WTC11 (cell line): ENCODE data around the gene RRAS. TPM values are rescaled to one million over a fixed set of nuclear protein-coding genes. Genes with fewer than 3 reads are reported as not detected.

Experiments used
- ATAC-seq: fragments of 200-7000 bp; cut with Tn5 transposase; 2 replicates; pipeline ENCODE4 v1.10.0; 2021; ENCODE audit warnings: mild to moderate bottlenecking, moderate library complexity
- CTCF ChIA-PET: fragments of 300-600 bp; sonication (Branson Sonifier 250); formaldehyde crosslinking; loops from one replicate; lab custom pipeline; 2021; ENCODE audit warnings: antibody characterized with exemption; lab: Charles Lee
- POLR2A ChIA-PET: fragments of 350-600 bp; sonication (Branson Sonifier 250); formaldehyde crosslinking; loops from one replicate; lab custom pipeline; 2021; ENCODE audit warnings: antibody characterized with exemption; lab: Charles Lee
- DNase-seq: peaks from one replicate; pipeline ENCODE4 v3.0.0; 2021; ENCODE audit warnings: low spot score
- H3K27ac Mint-ChIP-seq: 2 replicates; pipeline ENCODE4 v1.8.0; 2021; ENCODE audit warnings: mixed read lengths
- H3K27me3 Mint-ChIP-seq: 2 replicates; pipeline ENCODE4 v1.8.0; 2021; ENCODE audit warnings: low read depth, mild to moderate bottlenecking, moderate library complexity, mixed read lengths
- H3K36me3 Mint-ChIP-seq: 2 replicates; pipeline ENCODE4 v1.8.0; 2021; ENCODE audit warnings: mixed read lengths
- H3K4me1 Mint-ChIP-seq: 2 replicates; pipeline ENCODE4 v1.8.0; 2022; ENCODE audit warnings: mixed read lengths
- H3K4me3 Mint-ChIP-seq: 2 replicates; pipeline ENCODE4 v1.8.0; 2021; ENCODE audit warnings: mild to moderate bottlenecking, moderate library complexity, mixed read lengths
- H3K9me3 Mint-ChIP-seq: 2 replicates; pipeline ENCODE4 v1.8.0; 2021; ENCODE audit warnings: mixed read lengths
- CREB1 ChIP-seq: sonication (generic); formaldehyde crosslinking; IDR thresholded peaks from 2 replicates; pipeline ENCODE4 v1.8.0; 2023; ENCODE audit warnings: mild to moderate bottlenecking, missing genetic modification reagents
- FOXP1 ChIP-seq: sonication (generic); formaldehyde crosslinking; IDR thresholded peaks from 2 replicates; pipeline ENCODE4 v1.8.0; 2022; ENCODE audit warnings: missing genetic modification reagents, mild to moderate bottlenecking, moderate library complexity, borderline replicate concordance
- GABPB1 ChIP-seq: sonication (generic); formaldehyde crosslinking; IDR thresholded peaks from 2 replicates; pipeline ENCODE4 v1.8.1; 2023; ENCODE audit warnings: mild to moderate bottlenecking, missing genetic modification reagents
- HMGA2 ChIP-seq: fragments of 250-450 bp; sonication (Bioruptor Pico); IDR thresholded peaks from 2 replicates; pipeline ENCODE4 v1.4.0; 2021; ENCODE audit warnings: mild to moderate bottlenecking, moderate library complexity
- IRF2 ChIP-seq: sonication (generic); formaldehyde crosslinking; IDR thresholded peaks from 2 replicates; pipeline ENCODE4 v1.8.0; 2022; ENCODE audit warnings: low read depth, missing genetic modification reagents, borderline replicate concordance
- JAZF1 ChIP-seq: fragments of 250-450 bp; sonication (Bioruptor Pico); IDR thresholded peaks from 2 replicates; pipeline ENCODE4 v1.9.0; 2021; ENCODE audit warnings: moderate library complexity, mild to moderate bottlenecking, inconsistent platforms
- KAT7 ChIP-seq: sonication (generic); formaldehyde crosslinking; IDR thresholded peaks from 2 replicates; pipeline ENCODE4 v1.8.1; 2023; ENCODE audit warnings: missing genetic modification reagents, mild to moderate bottlenecking, borderline replicate concordance
- MXD4 ChIP-seq: fragments of 250-450 bp; sonication (Bioruptor Pico); IDR thresholded peaks from 2 replicates; pipeline ENCODE4 v1.8.0; 2021; ENCODE audit warnings: mild to moderate bottlenecking, moderate library complexity, borderline replicate concordance
- NFYB ChIP-seq: sonication (generic); formaldehyde crosslinking; conservative IDR thresholded peaks from 2 replicates; pipeline ENCODE4 v1.8.0; 2022; ENCODE audit warnings: low read depth, missing genetic modification reagents
- NR1H2 ChIP-seq: sonication (generic); formaldehyde crosslinking; IDR thresholded peaks from 2 replicates; pipeline ENCODE4 v1.9.0; 2021; ENCODE audit warnings: mild to moderate bottlenecking, moderate library complexity, missing genetic modification reagents
- PRRX2 ChIP-seq: fragments of 250-450 bp; sonication (Bioruptor Pico); IDR thresholded peaks from 2 replicates; pipeline ENCODE4 v1.8.0; 2021; ENCODE audit warnings: mild to moderate bottlenecking
- TP53 ChIP-seq: sonication (generic); formaldehyde crosslinking; IDR thresholded peaks from 2 replicates; pipeline ENCODE4 v1.8.1; 2023; ENCODE audit warnings: mild to moderate bottlenecking, missing genetic modification reagents
- ZNF396 ChIP-seq: fragments of 250-450 bp; sonication (Bioruptor Pico); IDR thresholded peaks from 2 replicates; pipeline ENCODE4 v1.8.0; 2021; ENCODE audit warnings: mild to moderate bottlenecking, moderate library complexity, borderline replicate concordance
- ZNF423 ChIP-seq: fragments of 250-450 bp; sonication (Bioruptor Pico); IDR thresholded peaks from 2 replicates; pipeline ENCODE4 v2.1.2; 2022; ENCODE audit warnings: mild to moderate bottlenecking, moderate library complexity
- total RNA-seq: library from RNA; stranded (reverse); gene quantifications from 3 replicates; pipeline ENCODE4 v1.2.3, GENCODE V29; 2021
- TF ChIP-seq, protein P1 (sequence below): fragments of 250-450 bp; sonication (Bioruptor Pico); IDR thresholded peaks from 2 replicates; pipeline ENCODE4 v2.1.2; 2022; ENCODE audit warnings: mild to moderate bottlenecking, moderate library complexity
- TF ChIP-seq, protein P2 (sequence below): sonication (generic); formaldehyde crosslinking; IDR thresholded peaks from 2 replicates; pipeline ENCODE4 v1.8.1; 2023; ENCODE audit warnings: mild to moderate bottlenecking, missing genetic modification reagents
- TF ChIP-seq, protein P3 (sequence below): sonication (generic); formaldehyde crosslinking; IDR thresholded peaks from 2 replicates; pipeline ENCODE4 v1.8.0; 2022; ENCODE audit warnings: mild to moderate bottlenecking, missing genetic modification reagents
- TF ChIP-seq, protein P4 (sequence below): sonication (generic); formaldehyde crosslinking; IDR thresholded peaks from 2 replicates; pipeline ENCODE4 v1.8.1; 2022; ENCODE audit warnings: missing genetic modification reagents, borderline replicate concordance
- TF ChIP-seq, protein P5 (sequence below): sonication (generic); formaldehyde crosslinking; IDR thresholded peaks from 2 replicates; pipeline ENCODE4 v1.8.0; 2022; ENCODE audit warnings: mild to moderate bottlenecking, missing genetic modification reagents
- TF ChIP-seq, protein P6 (sequence below): sonication (generic); formaldehyde crosslinking; IDR thresholded peaks from 2 replicates; pipeline ENCODE4 v1.8.1; 2023; ENCODE audit warnings: mild to moderate bottlenecking, missing genetic modification reagents, moderate library complexity

Gene RRAS
- total RNA-seq, 1 experiment from 2014 or later, result 11.4 TPM

DNA sequence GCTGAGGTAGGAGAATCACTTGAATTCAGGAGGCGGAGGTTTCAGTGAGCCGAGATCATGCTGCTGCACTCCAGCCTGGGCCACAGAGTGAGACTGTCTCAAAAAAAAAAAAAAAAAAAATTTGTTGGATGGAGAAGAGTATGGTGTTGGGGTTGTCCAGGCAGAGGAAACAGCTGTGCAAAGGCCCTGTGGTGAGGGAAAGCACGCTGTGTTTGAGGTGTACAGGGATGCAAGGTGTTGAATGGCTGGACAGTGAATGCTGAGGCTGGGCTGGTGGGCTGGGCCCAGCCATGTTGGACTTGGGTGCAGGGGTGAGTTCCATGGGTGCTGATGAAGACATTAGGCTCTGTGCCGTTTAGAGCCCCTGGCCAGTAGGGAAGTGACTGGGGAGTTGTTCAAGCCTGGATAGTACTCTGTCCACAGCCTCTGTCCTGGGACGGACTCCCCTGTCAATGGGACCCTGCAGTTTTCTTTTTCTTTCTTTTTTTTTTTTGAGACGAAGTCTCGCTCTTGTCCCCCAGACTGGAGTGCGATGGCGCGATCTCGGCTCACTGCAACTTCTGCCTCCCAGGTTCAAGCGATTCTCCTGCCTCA is 30.3 kb downstream of the RRAS start (continued):
- TF ChIP-seq, protein P1, sequence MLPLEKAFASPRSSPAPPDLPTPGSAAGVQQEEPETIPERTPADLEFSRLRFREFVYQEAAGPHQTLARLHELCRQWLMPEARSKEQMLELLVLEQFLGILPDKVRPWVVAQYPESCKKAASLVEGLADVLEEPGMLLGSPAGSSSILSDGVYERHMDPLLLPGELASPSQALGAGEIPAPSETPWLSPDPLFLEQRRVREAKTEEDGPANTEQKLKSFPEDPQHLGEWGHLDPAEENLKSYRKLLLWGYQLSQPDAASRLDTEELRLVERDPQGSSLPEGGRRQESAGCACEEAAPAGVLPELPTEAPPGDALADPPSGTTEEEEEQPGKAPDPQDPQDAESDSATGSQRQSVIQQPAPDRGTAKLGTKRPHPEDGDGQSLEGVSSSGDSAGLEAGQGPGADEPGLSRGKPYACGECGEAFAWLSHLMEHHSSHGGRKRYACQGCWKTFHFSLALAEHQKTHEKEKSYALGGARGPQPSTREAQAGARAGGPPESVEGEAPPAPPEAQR (CRISPR knock-in tag), result no peak
- no peak for TF ChIP-seq PRRX2 (CRISPR knock-in tag)
- no peak for TF ChIP-seq ZNF423 (CRISPR knock-in tag)
- TF ChIP-seq, protein P2, sequence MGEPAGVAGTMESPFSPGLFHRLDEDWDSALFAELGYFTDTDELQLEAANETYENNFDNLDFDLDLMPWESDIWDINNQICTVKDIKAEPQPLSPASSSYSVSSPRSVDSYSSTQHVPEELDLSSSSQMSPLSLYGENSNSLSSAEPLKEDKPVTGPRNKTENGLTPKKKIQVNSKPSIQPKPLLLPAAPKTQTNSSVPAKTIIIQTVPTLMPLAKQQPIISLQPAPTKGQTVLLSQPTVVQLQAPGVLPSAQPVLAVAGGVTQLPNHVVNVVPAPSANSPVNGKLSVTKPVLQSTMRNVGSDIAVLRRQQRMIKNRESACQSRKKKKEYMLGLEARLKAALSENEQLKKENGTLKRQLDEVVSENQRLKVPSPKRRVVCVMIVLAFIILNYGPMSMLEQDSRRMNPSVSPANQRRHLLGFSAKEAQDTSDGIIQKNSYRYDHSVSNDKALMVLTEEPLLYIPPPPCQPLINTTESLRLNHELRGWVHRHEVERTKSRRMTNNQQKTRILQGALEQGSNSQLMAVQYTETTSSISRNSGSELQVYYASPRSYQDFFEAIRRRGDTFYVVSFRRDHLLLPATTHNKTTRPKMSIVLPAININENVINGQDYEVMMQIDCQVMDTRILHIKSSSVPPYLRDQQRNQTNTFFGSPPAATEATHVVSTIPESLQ, result no peak
- no peak for TF ChIP-seq FOXP1 (CRISPR knock-in tag)
- TF ChIP-seq, protein P3, sequence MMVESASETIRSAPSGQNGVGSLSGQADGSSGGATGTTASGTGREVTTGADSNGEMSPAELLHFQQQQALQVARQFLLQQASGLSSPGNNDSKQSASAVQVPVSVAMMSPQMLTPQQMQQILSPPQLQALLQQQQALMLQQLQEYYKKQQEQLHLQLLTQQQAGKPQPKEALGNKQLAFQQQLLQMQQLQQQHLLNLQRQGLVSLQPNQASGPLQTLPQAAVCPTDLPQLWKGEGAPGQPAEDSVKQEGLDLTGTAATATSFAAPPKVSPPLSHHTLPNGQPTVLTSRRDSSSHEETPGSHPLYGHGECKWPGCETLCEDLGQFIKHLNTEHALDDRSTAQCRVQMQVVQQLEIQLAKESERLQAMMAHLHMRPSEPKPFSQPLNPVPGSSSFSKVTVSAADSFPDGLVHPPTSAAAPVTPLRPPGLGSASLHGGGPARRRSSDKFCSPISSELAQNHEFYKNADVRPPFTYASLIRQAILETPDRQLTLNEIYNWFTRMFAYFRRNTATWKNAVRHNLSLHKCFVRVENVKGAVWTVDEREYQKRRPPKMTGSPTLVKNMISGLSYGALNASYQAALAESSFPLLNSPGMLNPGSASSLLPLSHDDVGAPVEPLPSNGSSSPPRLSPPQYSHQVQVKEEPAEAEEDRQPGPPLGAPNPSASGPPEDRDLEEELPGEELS (CRISPR knock-in tag), result no peak
- TF ChIP-seq, protein P4, sequence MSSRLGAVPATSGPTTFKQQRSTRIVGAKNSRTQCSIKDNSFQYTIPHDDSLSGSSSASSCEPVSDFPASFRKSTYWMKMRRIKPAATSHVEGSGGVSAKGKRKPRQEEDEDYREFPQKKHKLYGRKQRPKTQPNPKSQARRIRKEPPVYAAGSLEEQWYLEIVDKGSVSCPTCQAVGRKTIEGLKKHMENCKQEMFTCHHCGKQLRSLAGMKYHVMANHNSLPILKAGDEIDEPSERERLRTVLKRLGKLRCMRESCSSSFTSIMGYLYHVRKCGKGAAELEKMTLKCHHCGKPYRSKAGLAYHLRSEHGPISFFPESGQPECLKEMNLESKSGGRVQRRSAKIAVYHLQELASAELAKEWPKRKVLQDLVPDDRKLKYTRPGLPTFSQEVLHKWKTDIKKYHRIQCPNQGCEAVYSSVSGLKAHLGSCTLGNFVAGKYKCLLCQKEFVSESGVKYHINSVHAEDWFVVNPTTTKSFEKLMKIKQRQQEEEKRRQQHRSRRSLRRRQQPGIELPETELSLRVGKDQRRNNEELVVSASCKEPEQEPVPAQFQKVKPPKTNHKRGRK (CRISPR knock-in tag), result no peak
- TF ChIP-seq, protein P5, sequence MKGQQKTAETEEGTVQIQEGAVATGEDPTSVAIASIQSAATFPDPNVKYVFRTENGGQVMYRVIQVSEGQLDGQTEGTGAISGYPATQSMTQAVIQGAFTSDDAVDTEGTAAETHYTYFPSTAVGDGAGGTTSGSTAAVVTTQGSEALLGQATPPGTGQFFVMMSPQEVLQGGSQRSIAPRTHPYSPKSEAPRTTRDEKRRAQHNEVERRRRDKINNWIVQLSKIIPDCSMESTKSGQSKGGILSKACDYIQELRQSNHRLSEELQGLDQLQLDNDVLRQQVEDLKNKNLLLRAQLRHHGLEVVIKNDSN (CRISPR knock-in tag), result no peak
- TF ChIP-seq MXD4, result no peak
- no peak for TF ChIP-seq JAZF1
- TF ChIP-seq IRF2 (CRISPR knock-in tag), result no peak
- TF ChIP-seq HMGA2, result no peak
- TF ChIP-seq, all 79 proteins: peak for 0

DNA sequence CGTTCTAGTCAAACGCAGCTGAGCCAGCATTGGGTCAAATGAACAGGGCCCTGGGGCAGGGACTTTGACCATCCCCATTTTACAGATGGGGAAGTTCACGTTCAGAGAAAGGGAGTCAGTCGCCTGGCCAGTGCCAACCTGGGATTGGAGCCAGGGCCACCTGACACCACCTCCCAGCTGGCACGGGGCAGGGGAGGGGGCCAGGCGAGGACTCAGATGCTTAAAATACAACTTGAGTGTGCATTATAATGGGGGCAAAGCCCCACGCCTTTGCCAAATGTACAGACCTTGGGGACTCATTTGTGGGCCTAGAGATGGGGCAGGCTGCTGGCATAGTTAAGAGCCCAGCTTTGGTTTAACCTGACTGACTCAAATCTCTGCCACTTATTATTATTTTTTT is 34.3 kb downstream of the RRAS start:
- Mint-ChIP-seq H3K9me3 (no peaks in the 10 kb centered on the region), H3K27ac (no peak overlapping the region), H3K4me1 (no peaks in the 10 kb centered on the region), H3K27me3 (no peaks in the 10 kb centered on the region), H3K4me3 (no peak overlapping the region), H3K36me3 (peaks cover 60% of the 10 kb centered on the region)
- no peak for ATAC-seq
- POLR2A ChIA-PET, result no interaction called here
- TF ChIP-seq PRRX2 (CRISPR knock-in tag), result no peak
- TF ChIP-seq HMGA2, result no peak
- no peak for TF ChIP-seq CREB1
- TF ChIP-seq, protein P6, sequence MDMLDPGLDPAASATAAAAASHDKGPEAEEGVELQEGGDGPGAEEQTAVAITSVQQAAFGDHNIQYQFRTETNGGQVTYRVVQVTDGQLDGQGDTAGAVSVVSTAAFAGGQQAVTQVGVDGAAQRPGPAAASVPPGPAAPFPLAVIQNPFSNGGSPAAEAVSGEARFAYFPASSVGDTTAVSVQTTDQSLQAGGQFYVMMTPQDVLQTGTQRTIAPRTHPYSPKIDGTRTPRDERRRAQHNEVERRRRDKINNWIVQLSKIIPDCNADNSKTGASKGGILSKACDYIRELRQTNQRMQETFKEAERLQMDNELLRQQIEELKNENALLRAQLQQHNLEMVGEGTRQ, result no peak
- no peak for TF ChIP-seq GABPB1 (CRISPR knock-in tag)
- TF ChIP-seq NR1H2 (CRISPR knock-in tag), result no peak
- TF ChIP-seq NFYB, result no peak
- no peak for TF ChIP-seq TP53
- no peak for TF ChIP-seq KAT7 (CRISPR knock-in tag)
- no peak for TF ChIP-seq ZNF396
- CTCF ChIA-PET, result no interaction called here
- no peak for DNase-seq
